SK-MEL-5 (cell line): Measurements from ENCODE around the gene MCM10. TPM values are rescaled to one million over a fixed set of nuclear protein-coding genes. Genes with fewer than 3 reads are reported as not detected.

ENCODE experiments used
- DNase-seq: peaks from one replicate; pipeline ENCODE4 v3.0.0-alpha.2; 2016; ENCODE audit warnings: low read depth, low spot score
- in situ Hi-C: cut with HindIII; loops from 2 replicates; pipeline ENCODE4 v1.10.0; 2016; ENCODE audit warnings: low sequenced_read_pairs, high pct_unique_total_duplicates, low pct_unique_long_range_greater_than_20kb
- polyA plus RNA-seq, 2 experiments: library from polyadenylated mRNA; depleted of rRNA; stranded (reverse); fragments of >200 nt; gene quantifications; 2 replicates each; pipeline ENCODE4 v1.2.3, GENCODE V29; 2015
- total RNA-seq: library from RNA; depleted of rRNA; stranded (reverse); fragments of >200 nt; shearing (Covaris generic); gene quantifications from 2 replicates; pipeline ENCODE4 v1.2.3, GENCODE V29; 2014; rRNA removed

Gene MCM10
- total RNA-seq = 11.6 and 12.5 TPM in 2 replicates
- 11.7 and 11.9 TPM in 2 replicates for polyA plus RNA-seq (2015; cell fraction: cytosol; rRNA removed)
- polyA plus RNA-seq (2015; cell fraction: nucleus; rRNA removed) = 12.3 and 14.9 TPM in 2 replicates

GRCh38 chr10:13160934-13161856 is at the start of gene MCM10:
MCM10 (plus strand) TSS chr10:13161558; CDS start chr10:13164203, 2,645 bp downstream.
- in situ Hi-C loops = no loop called here
- DNase-seq = peak; percentile 98

- in situ Hi-C loops = no loop called here
- no peak for DNase-seq
Observed at GRCh38 chr10:13113544-13113943, 47.8 kb upstream of the MCM10 start.

- no peak for DNase-seq
- in situ Hi-C loops = no loop called here
Observed at GRCh38 chr10:13115832-13116803, 45.2 kb upstream of the MCM10 start.

- no peak for DNase-seq
- in situ Hi-C loops = no loop called here
Observed at GRCh38 chr10:13117841-13118783, 43.2 kb upstream of the MCM10 start.

- no peak for DNase-seq
- in situ Hi-C loops = no loop called here
Observed at GRCh38 chr10:13118784-13119410, 42.5 kb upstream of the MCM10 start.

GRCh38 chr10:13120786-13121499 is 40.4 kb upstream of the MCM10 start:
- DNase-seq = no peak
- in situ Hi-C loops = no loop called here

- no peak for DNase-seq
- in situ Hi-C loops = no loop called here
Observed at GRCh38 chr10:13121500-13121854, 39.9 kb upstream of the MCM10 start.

GRCh38 chr10:13136651-13137050 is 24.7 kb upstream of the MCM10 start:
- no peak for DNase-seq
- in situ Hi-C loops = no loop called here

GRCh38 chr10:13139150-13139549 is 22.2 kb upstream of the MCM10 start:
- no peak for DNase-seq
- in situ Hi-C loops = no loop called here

- no peak for DNase-seq
- in situ Hi-C loops = no loop called here
Observed at GRCh38 chr10:13139676-13140075, 21.7 kb upstream of the MCM10 start.

- in situ Hi-C loops = no loop called here
- no peak for DNase-seq
Observed at GRCh38 chr10:13140627-13141190, 20.6 kb upstream of the MCM10 start.

GRCh38 chr10:13143766-13144165 is 17.6 kb upstream of the MCM10 start:
- no peak for DNase-seq
- in situ Hi-C loops = no loop called here

- in situ Hi-C loops = no loop called here
- no peak for DNase-seq
Observed at GRCh38 chr10:13144814-13145213, 16.5 kb upstream of the MCM10 start.

GRCh38 chr10:13146379-13146778 is 15.0 kb upstream of the MCM10 start:
- DNase-seq = no peak
- in situ Hi-C loops = no loop called here

GRCh38 chr10:13147161-13147560 is 14.2 kb upstream of the MCM10 start:
- DNase-seq = no peak
- in situ Hi-C loops = no loop called here

- in situ Hi-C loops = no loop called here
- no peak for DNase-seq
Observed at GRCh38 chr10:13152296-13152695, 9.1 kb upstream of the MCM10 start.
